ENCODE data around the gene ACE2. TPM values are rescaled to one million over a fixed set of nuclear protein-coding genes. Genes with fewer than 3 reads are reported as not detected.

The ACE2 gene
- total and polyA plus RNA-seq, 2 donors (not counting 3 experiments of a cell fraction or from before 2014, with no cell fraction given): not detected

GRCh38 chrX:15559227-15559626 lies 41.5 kb downstream of the ACE2 start:
- FAIRE-seq (no peak), DNase-seq (ENCODE audit: low read depth, low spot score) (no peak)
- Histone ChIP-seq H2AFZ (ENCODE audit: low read depth, low read length) (no peak overlapping the region), H3K9me3 (replicated peaks; ENCODE audit: control insufficient read depth, insufficient read depth, low read length) (no peaks in the 10 kb centered on the region), H3K4me2 (ENCODE audit: insufficient read depth, low read length) (no peak overlapping the region), H3K79me2 (ENCODE audit: control insufficient read depth, insufficient read depth, low read length) (no peaks in the 10 kb centered on the region), H3K36me3 (ENCODE audit: control insufficient read depth in 2 of 2, extremely low read depth in 1 of 2, insufficient read depth in 2 of 2, low read length in 2 of 2) (peaks cover 0 to 3% of the 10 kb centered on the region in 2 experiments), H3K27me3 (ENCODE audit: control insufficient read depth in 2 of 2, insufficient read depth in 2 of 2, low read length in 2 of 2) (no peaks in the 10 kb centered on the region), H3K9me1 (replicated peaks; ENCODE audit: control insufficient read depth, extremely low read depth, insufficient read depth, low read length) (no peaks in the 10 kb centered on the region), H3K27ac (ENCODE audit: insufficient read depth, low read depth, low read length) (no peak overlapping the region), H3K4me1 (ENCODE audit: control insufficient read depth, extremely low read depth, insufficient read depth, low read length) (no peaks in the 10 kb centered on the region), H3K4me3 (replicated peaks in 1 of 3; ENCODE audit: insufficient read depth in 1 of 3, low read depth in 1 of 3, low read length in 3 of 3) (no peak overlapping the region), H3K9ac (replicated peaks; ENCODE audit: extremely low read depth, insufficient read depth, low read length) (no peak overlapping the region), H4K20me1 (replicated peaks; ENCODE audit: control insufficient read depth, extremely low read depth, insufficient read depth, low read length) (no peaks in the 10 kb centered on the region)
- intact Hi-C loops (cut with micrococcal nuclease): no loop called here
- CTCF ChIA-PET: interaction anchor here (1.3 kb wide), 1 partner anchor 88 kb away, joined by 3 read pairs; no protein-coding TSS in a partner anchor
- POLR2A ChIA-PET: no interaction called here
- TF ChIP-seq POLR2A (IDR thresholded peaks at IDR 0.05; ENCODE audit: low read depth, low read length) (no peak), CTCF (IDR thresholded peaks at IDR 0.05; ENCODE audit: extremely low read depth in 1 of 2, insufficient read depth in 1 of 2, low read depth in 1 of 2, low read length in 2 of 2) (no peak), FOS (IDR thresholded peaks at IDR 0.05; ENCODE audit: borderline replicate concordance, insufficient read depth, low read length) (no peak), POLR2AphosphoS5 (IDR thresholded peaks at IDR 0.05; ENCODE audit: insufficient read depth, low read depth, low read length) (no peak), EZH2 (IDR thresholded peaks at IDR 0.05; ENCODE audit: borderline replicate concordance, low read depth, low read length, severe bottlenecking) (no peak), MAX (IDR thresholded peaks at IDR 0.05; ENCODE audit: insufficient read depth, insufficient read length) (no peak), GATA2 (IDR thresholded peaks at IDR 0.05; ENCODE audit: insufficient read depth, insufficient read length, low read depth, low read length) (no peak), JUN (IDR thresholded peaks at IDR 0.05; ENCODE audit: borderline replicate concordance, insufficient read depth, insufficient read length, low read depth) (no peak), MYC (IDR thresholded peaks at IDR 0.05; ENCODE audit: low read depth, low read length) (no peak)
- dilution Hi-C loops (cut with MboI; ENCODE audit: extremely low pct_ligation_motif_present, low sequenced_read_pairs): no loop called here
- no TSS peak for BruUV-seq (replicated peaks)

All from endothelial cell of umbilical vein (primary cell).